Chondrocyte (in vitro differentiated cells): ENCODE measurements around the gene NAV2. TPM values are rescaled to one million over a fixed set of nuclear protein-coding genes. Genes with fewer than 3 reads are reported as not detected.
A peak's percentile ranks its signal among the peaks of the same experiment; 100 is the strongest.
"Not testable (repeated sequence)": the region's sequence is repeated elsewhere in the genome, so short reads cannot be mapped to it uniquely, and the experiment has no call there.

ENCODE experiments used
- DNase-seq: peaks from one replicate; pipeline ENCODE4 v3.0.0; 2021; ENCODE audit warnings: mixed read lengths, low spot score
- H3K27ac Mint-ChIP-seq: one replicate; pipeline ENCODE4 v1.8.0; 2021; ENCODE audit warnings: mild to moderate bottlenecking, moderate library complexity, mixed read lengths; ENCODE audit not compliant: unreplicated experiment
- H3K27me3 Mint-ChIP-seq: 2 replicates; pipeline ENCODE4 v1.8.0; 2021; ENCODE audit warnings: low read depth, mixed read lengths
- H3K36me3 Mint-ChIP-seq: 2 replicates; pipeline ENCODE4 v1.8.0; 2021; ENCODE audit warnings: low read depth, mixed read lengths
- H3K4me1 Mint-ChIP-seq: 2 replicates; pipeline ENCODE4 v1.8.0; 2021; ENCODE audit warnings: low read depth, mild to moderate bottlenecking, mixed read lengths
- H3K4me3 Mint-ChIP-seq: one replicate; pipeline ENCODE4 v1.8.0; 2021; ENCODE audit warnings: mild to moderate bottlenecking, moderate library complexity, mixed read lengths; ENCODE audit not compliant: unreplicated experiment
- H3K9me3 Mint-ChIP-seq: 2 replicates; pipeline ENCODE4 v1.8.0; 2021; ENCODE audit warnings: low read depth, mixed read lengths
- total RNA-seq: library from RNA; stranded (reverse); gene quantifications from 3 replicates; pipeline ENCODE4 v1.2.1, GENCODE V29; 2021
- TF ChIP-seq, protein P1 (sequence below): fragments of 200-600 bp; sonication (generic); IDR thresholded peaks from 2 replicates; pipeline ENCODE4 v1.5.0; 2021; ENCODE audit warnings: antibody characterized with exemption, mild to moderate bottlenecking, moderate library complexity

NAV2 gene
- total RNA-seq, 1 donor from 2014 or later = 87.0 TPM

DNA sequence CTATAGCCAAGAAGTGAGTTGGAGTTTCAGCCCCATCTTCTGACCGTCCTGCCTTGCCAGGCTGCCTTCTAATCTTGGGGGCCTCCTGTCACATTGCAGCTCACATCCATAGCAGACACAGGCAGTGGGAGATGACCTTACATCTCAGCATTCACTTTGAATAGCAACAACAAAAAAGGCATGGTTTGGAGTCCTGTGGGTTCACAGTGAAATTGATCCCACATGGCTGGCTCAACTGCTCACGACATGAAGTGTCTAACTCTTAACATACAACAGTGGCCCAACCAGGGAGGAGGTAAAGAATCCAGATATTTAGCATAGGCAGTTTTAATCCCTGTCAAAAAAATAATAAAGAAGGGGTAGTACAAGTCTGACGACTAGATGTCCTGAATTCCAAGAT, 409.5 kb downstream of the NAV2 start:
- TF ChIP-seq, protein P1, sequence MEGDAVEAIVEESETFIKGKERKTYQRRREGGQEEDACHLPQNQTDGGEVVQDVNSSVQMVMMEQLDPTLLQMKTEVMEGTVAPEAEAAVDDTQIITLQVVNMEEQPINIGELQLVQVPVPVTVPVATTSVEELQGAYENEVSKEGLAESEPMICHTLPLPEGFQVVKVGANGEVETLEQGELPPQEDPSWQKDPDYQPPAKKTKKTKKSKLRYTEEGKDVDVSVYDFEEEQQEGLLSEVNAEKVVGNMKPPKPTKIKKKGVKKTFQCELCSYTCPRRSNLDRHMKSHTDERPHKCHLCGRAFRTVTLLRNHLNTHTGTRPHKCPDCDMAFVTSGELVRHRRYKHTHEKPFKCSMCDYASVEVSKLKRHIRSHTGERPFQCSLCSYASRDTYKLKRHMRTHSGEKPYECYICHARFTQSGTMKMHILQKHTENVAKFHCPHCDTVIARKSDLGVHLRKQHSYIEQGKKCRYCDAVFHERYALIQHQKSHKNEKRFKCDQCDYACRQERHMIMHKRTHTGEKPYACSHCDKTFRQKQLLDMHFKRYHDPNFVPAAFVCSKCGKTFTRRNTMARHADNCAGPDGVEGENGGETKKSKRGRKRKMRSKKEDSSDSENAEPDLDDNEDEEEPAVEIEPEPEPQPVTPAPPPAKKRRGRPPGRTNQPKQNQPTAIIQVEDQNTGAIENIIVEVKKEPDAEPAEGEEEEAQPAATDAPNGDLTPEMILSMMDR = no peak
- no peak for DNase-seq
- Mint-ChIP-seq H3K27ac (no peak overlapping the region), H3K4me1 (peaks cover 64% of the 10 kb centered on the region), H3K9me3 (peaks cover 2% of the 10 kb centered on the region), H3K36me3 (peaks cover 43% of the 10 kb centered on the region), H3K4me3 (no peak overlapping the region), H3K27me3 (no peaks in the 10 kb centered on the region)

DNA sequence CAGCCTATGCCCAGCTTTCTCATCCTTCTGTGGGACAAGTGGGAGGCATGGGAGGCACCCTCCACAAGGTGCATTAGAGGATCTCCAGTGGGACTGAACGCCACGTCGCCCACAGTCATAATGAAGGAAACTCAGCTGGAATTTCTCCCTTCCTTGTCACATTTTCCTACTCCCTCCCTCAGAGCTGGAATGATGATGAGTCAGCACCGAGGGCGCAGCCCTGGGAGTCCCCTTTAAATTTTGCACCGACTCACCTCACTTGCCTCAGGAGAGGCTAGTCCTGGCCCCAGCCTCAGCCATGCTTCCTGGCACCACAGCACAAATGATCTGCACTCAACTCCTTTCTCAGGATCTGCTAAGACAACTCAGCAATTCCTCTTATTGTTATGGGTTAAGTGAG, 413.3 kb downstream of the NAV2 start:
- Mint-ChIP-seq H3K4me1 (peaks cover 38% of the 10 kb centered on the region), H3K36me3 (peaks cover 10% of the 10 kb centered on the region), H3K9me3 (peaks cover 2% of the 10 kb centered on the region), H3K4me3 (no peak overlapping the region), H3K27ac (peak overlapping the region; percentile 83), H3K27me3 (no peaks in the 10 kb centered on the region)
- no peak for DNase-seq
- TF ChIP-seq, protein P1 = no peak

DNA sequence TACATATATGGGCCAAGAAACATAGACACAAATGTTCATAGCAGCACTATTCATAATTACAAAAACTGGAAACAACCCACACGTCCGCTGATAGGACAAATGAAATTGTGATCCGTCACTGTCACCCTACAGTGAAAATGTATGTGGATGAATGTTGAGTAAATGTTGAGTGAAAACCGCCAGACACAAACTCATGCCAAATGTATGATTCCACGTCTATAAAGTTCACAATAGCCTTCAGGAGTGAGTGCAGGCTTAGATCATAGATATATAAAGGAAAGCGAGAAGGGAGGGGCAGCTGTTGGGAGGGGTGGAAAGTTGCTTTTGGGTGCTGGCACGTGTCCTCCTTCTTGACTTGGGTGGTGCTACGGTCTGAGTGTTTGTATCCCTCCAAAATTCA, 414.1 kb downstream of the NAV2 start:
- TF ChIP-seq, protein P1 = no peak
- Mint-ChIP-seq H3K36me3 (peaks cover 4% of the 10 kb centered on the region), H3K4me3 (no peak overlapping the region), H3K4me1 (peaks cover 35% of the 10 kb centered on the region), H3K9me3 (peaks cover 2% of the 10 kb centered on the region), H3K27ac (peak overlapping the region; percentile 83), H3K27me3 (no peaks in the 10 kb centered on the region)
- no peak for DNase-seq

DNA sequence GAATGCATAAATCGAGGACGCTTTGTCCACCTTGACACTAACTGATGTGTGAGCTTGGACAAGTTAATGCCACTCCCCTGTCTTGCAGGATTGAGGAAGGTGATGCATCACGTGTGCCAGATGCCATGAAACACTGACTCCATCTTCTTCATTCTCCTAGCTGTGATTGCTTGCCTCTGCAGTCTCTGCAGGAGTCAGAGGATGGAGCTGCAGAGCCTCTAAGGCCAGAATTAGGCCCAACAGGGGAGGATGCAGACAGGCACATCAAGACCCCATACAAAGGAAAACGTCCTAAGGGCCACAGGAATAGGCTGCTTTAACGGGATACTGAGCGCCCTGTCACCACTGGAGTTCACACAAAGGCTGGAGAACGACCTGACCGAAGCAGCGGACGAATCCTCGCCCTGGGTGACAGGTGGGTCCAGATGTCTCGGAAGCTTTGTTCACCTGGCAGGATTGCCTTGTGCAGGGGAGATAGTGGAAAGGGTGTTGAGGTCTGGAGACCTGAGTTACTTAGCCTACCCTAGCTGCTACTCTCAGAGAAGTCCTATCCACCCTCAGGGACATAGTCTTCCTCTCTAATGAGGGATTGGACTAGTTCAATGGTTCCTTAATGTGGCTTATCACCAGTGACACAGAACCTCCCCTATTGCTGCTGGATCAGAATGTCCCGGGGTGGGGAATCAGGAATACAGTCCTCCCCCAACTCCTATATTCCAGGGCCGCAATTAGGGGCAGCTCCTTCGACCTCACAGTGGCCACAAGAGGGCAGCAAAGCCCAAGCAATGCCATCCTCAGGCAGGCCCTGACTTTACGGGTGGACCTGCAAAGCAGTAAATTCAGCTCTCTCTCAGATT, 415.3 kb downstream of the NAV2 start:
- no peak for DNase-seq
- Mint-ChIP-seq H3K27me3 (no peaks in the 10 kb centered on the region), H3K4me3 (no peak overlapping the region), H3K4me1 (peaks cover 36% of the 10 kb centered on the region), H3K9me3 (peaks cover 2% of the 10 kb centered on the region), H3K27ac (peak overlapping the region; percentile 36), H3K36me3 (peaks cover 4% of the 10 kb centered on the region)
- TF ChIP-seq, protein P1 = peak; percentile 94

DNA sequence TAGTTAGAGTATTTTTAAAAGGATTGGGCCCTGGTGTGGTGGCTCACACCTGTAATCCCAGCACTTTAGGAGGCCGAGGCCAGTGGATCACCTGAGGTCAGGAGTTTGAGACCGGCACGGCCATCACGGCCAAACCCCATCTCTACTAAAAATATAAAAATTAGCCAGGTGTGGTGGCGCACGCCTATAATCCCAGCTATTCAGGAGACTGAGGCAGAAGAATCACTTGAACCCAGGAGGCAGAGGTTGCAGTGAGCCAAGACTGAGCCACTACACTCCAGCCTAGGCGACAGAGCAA, 415.8 kb downstream of the NAV2 start:
- Mint-ChIP-seq H3K4me1 (peaks cover 36% of the 10 kb centered on the region), H3K27ac (peak overlapping the region; percentile 36)
- DNase-seq, H3K27me3 Mint-ChIP-seq, H3K4me3 Mint-ChIP-seq, H3K36me3 Mint-ChIP-seq, H3K9me3 Mint-ChIP-seq: not testable (repeated sequence)

DNA sequence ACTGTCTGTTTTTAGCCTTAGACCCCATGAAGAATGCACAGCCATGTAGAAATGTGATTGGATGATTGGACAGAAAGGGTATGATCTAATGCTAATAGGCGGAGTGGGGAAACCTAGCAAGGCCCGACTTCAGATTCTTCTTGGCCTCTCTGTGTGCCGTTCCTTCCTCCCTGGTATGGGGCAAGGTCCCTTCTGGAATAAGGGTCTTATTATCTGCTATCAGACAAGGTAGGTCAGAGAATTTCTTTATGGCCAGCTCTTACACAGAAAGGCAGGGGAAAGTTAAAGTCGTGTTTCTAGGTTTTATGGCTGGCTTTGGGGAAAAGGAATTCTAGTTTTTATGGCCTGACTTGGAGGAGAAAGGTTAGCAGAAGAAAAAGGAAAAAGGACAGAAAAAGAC, 417.0 kb downstream of the NAV2 start:
- Mint-ChIP-seq H3K27ac (no peak overlapping the region), H3K9me3 (peaks cover 2% of the 10 kb centered on the region), H3K4me1 (peaks cover 36% of the 10 kb centered on the region), H3K4me3 (no peak overlapping the region), H3K36me3 (peaks cover 4% of the 10 kb centered on the region), H3K27me3 (no peaks in the 10 kb centered on the region)
- DNase-seq = no peak
- TF ChIP-seq, protein P1 = no peak
